Esophagus muscularis mucosa (tissue), 3 donors: Measurements from ENCODE around the gene BLACAT1.

Experiments used
- CTCF ChIP-seq, 3 experiments: fragments of 200-600 bp in 2 of 3; fragments of 450-650 bp in 1 of 3; sonication (generic) in 2 of 3; IDR thresholded peaks; one replicate each; pipeline ENCODE4 v1.5.1; 2017 to 2019; ENCODE audit warnings: antibody characterized with exemption in 3 of 3, mild to moderate bottlenecking in 2 of 3, moderate library complexity in 1 of 3
- POLR2A ChIP-seq: fragments of 450-650 bp; IDR thresholded peaks from one replicate; pipeline ENCODE4 v1.6.1; 2017; ENCODE audit warnings: antibody characterized with exemption, moderate library complexity, mild to moderate bottlenecking, low read depth
- POLR2AphosphoS5 ChIP-seq, 2 donors: sonication (generic); formaldehyde crosslinking; IDR thresholded peaks; one replicate each; pipeline ENCODE4 v1.6.1; 2017; ENCODE audit warnings: antibody characterized with exemption in 2 of 2

GRCh38 chr1:205477121-205477758, 21.4 kb upstream of the BLACAT1 start:
- TF ChIP-seq CTCF (IDR thresholded peaks at IDR 0.05) = no peak
- no peak for TF ChIP-seq POLR2A
- no peak for TF ChIP-seq POLR2AphosphoS5 (IDR thresholded peaks at IDR 0.05)
